GM11168 (cell line): Measurements from ENCODE around the gene LZTFL1.

Experiments used
- in situ Hi-C: fragments of 300-500 bp; cut with MboI; formaldehyde crosslinking; loops from one replicate; pipeline ENCODE4 v1.12.0; 2022; ENCODE audit warnings: low sequenced_read_pairs; ENCODE audit not compliant: unreplicated experiment

Gene LZTFL1

GRCh38 chr3:45841757-45842491 lies at the start of gene LZTFL1:
Gene LZTFL1, minus strand, starts transcription at chr3:45842119. Its CDS starts 128 bp downstream, at chr3:45841991.
- in situ Hi-C loops: loop anchor here (5.0 kb wide), 1 partner anchor 80 kb away; no protein-coding TSS in a partner anchor

- in situ Hi-C loops: no loop called here
Measured at GRCh38 chr3:45890405-45890804, 48.5 kb upstream of the LZTFL1 start.

GRCh38 chr3:45889337-45889736 lies 47.4 kb upstream of the LZTFL1 start:
- in situ Hi-C loops: no loop called here

GRCh38 chr3:45887759-45888511 lies 46.0 kb upstream of the LZTFL1 start:
- in situ Hi-C loops: no loop called here

GRCh38 chr3:45887285-45887684 lies 45.4 kb upstream of the LZTFL1 start:
- in situ Hi-C loops: no loop called here

GRCh38 chr3:45885979-45886705 lies 44.2 kb upstream of the LZTFL1 start, which contains the start of gene CCR9:
Gene CCR9, plus strand, starts transcription at chr3:45886543. Its CDS starts 8,391 bp downstream, at chr3:45894934.
- in situ Hi-C loops: no loop called here

GRCh38 chr3:45884368-45885201 lies 42.7 kb upstream of the LZTFL1 start:
- in situ Hi-C loops: no loop called here

GRCh38 chr3:45881078-45882022 lies 39.4 kb upstream of the LZTFL1 start:
- in situ Hi-C loops: no loop called here

- in situ Hi-C loops: no loop called here
Measured at GRCh38 chr3:45880725-45881077, 38.8 kb upstream of the LZTFL1 start.

- in situ Hi-C loops: no loop called here
Measured at GRCh38 chr3:45878124-45878523, 36.2 kb upstream of the LZTFL1 start.

GRCh38 chr3:45874677-45875346 lies 32.9 kb upstream of the LZTFL1 start:
- in situ Hi-C loops: no loop called here

- in situ Hi-C loops: no loop called here
Measured at GRCh38 chr3:45873638-45874037, 31.7 kb upstream of the LZTFL1 start.

- in situ Hi-C loops: no loop called here
Measured at GRCh38 chr3:45873036-45873435, 31.1 kb upstream of the LZTFL1 start.

- in situ Hi-C loops: no loop called here
Measured at GRCh38 chr3:45872569-45872968, 30.6 kb upstream of the LZTFL1 start.

GRCh38 chr3:45871780-45872179 lies 29.9 kb upstream of the LZTFL1 start:
- in situ Hi-C loops: no loop called here

GRCh38 chr3:45870099-45870498 lies 28.2 kb upstream of the LZTFL1 start:
- in situ Hi-C loops: no loop called here

GRCh38 chr3:45869638-45870037 lies 27.7 kb upstream of the LZTFL1 start:
- in situ Hi-C loops: no loop called here

GRCh38 chr3:45868650-45869049 lies 26.7 kb upstream of the LZTFL1 start:
- in situ Hi-C loops: no loop called here
